GM23338 (cell line): ENCODE data around the gene MID1. TPM values are rescaled to one million over a fixed set of nuclear protein-coding genes. Genes with fewer than 3 reads are reported as not detected.

Source experiments
- ATAC-seq: fragments of 200-7000 bp; cut with Tn5 transposase; 3 replicates; pipeline ENCODE4 v1.9.1; 2020
- DNase-seq: peaks from one replicate; pipeline ENCODE4 v3.0.0-alpha.2; 2015; ENCODE audit warnings: low spot score
- H2AFZ ChIP-seq: fragments of 200-600 bp; sonication (generic); 2 replicates; pipeline ENCODE4 v1.8.0; 2016; ENCODE audit warnings: antibody characterized with exemption, mild to moderate bottlenecking, moderate library complexity
- H3F3A ChIP-seq: fragments of 200-600 bp; sonication (generic); replicated peaks from 2 replicates; pipeline ENCODE4 v1.8.0; 2017; ENCODE audit warnings: antibody characterized with exemption, mixed run types, low read depth
- H3K27ac ChIP-seq: fragments of 200-600 bp; sonication (generic); 2 replicates; pipeline ENCODE4 v1.6.1; 2016; ENCODE audit warnings: low read depth
- H3K27me3 ChIP-seq: fragments of 200-600 bp; sonication (generic); 2 replicates; pipeline ENCODE4 v1.8.0; 2016; ENCODE audit warnings: mild to moderate bottlenecking, mixed run types, moderate library complexity; ENCODE audit not compliant: insufficient read depth
- H3K36me3 ChIP-seq: fragments of 200-600 bp; sonication (generic); 2 replicates; pipeline ENCODE4 v1.8.0; 2016; ENCODE audit warnings: mild to moderate bottlenecking; ENCODE audit not compliant: insufficient read depth
- H3K4me1 ChIP-seq: fragments of 200-600 bp; sonication (generic); 2 replicates; pipeline ENCODE4 v1.8.0; 2016; ENCODE audit warnings: mild to moderate bottlenecking, moderate library complexity; ENCODE audit not compliant: insufficient read depth
- H3K4me2 ChIP-seq: fragments of 200-600 bp; sonication (generic); 2 replicates; pipeline ENCODE4 v1.7.1; 2017; ENCODE audit warnings: mixed run types
- H3K4me3 ChIP-seq: fragments of 200-600 bp; sonication (generic); 2 replicates; pipeline ENCODE4 v1.6.1; 2016; ENCODE audit warnings: mixed run types
- H3K79me2 ChIP-seq: fragments of 200-600 bp; sonication (generic); replicated peaks from 2 replicates; pipeline ENCODE4 v1.8.0; 2017; ENCODE audit warnings: mild to moderate bottlenecking; ENCODE audit not compliant: insufficient read depth
- H3K9me2 ChIP-seq: fragments of 200-600 bp; sonication (generic); 2 replicates; pipeline ENCODE4 v1.8.0; 2017; ENCODE audit not compliant: insufficient read depth
- H4K20me1 ChIP-seq: fragments of 200-600 bp; sonication (generic); replicated peaks from 2 replicates; pipeline ENCODE4 v1.8.0; 2017; ENCODE audit warnings: mild to moderate bottlenecking; ENCODE audit not compliant: insufficient read depth
- H3K27ac Mint-ChIP-seq: 2 replicates; pipeline ENCODE4 v1.8.0; 2020; ENCODE audit warnings: inconsistent platforms, mild to moderate bottlenecking, moderate library complexity, mixed read lengths
- H3K27me3 Mint-ChIP-seq: 3 replicates; pipeline ENCODE4 v1.8.0; 2022; ENCODE audit warnings: low read depth, mild to moderate bottlenecking, moderate library complexity, mixed read lengths, inconsistent platforms; ENCODE audit not compliant: insufficient read depth, poor library complexity
- H3K36me3 Mint-ChIP-seq: 3 replicates; pipeline ENCODE4 v1.8.0; 2021; ENCODE audit warnings: low read depth, mild to moderate bottlenecking, inconsistent platforms, moderate library complexity, mixed read lengths
- H3K4me1 Mint-ChIP-seq: 3 replicates; pipeline ENCODE4 v1.8.0; 2020; ENCODE audit warnings: mild to moderate bottlenecking, inconsistent platforms, mixed read lengths
- H3K4me3 Mint-ChIP-seq: 3 replicates; pipeline ENCODE4 v1.8.0; 2021; ENCODE audit warnings: moderate library complexity, mild to moderate bottlenecking, inconsistent platforms, mixed read lengths
- H3K9me3 Mint-ChIP-seq: 3 replicates; pipeline ENCODE4 v1.8.0; 2020; ENCODE audit warnings: moderate library complexity, mild to moderate bottlenecking, inconsistent platforms, mixed read lengths
- CREB1 ChIP-seq: fragments of 250-450 bp; sonication (Bioruptor Pico); IDR thresholded peaks from 2 replicates; pipeline ENCODE4 v1.5.0; 2020; ENCODE audit warnings: low read depth, mild to moderate bottlenecking, moderate library complexity
- EZH2 ChIP-seq: fragments of 200-600 bp; sonication (generic); IDR thresholded peaks from one replicate; pipeline ENCODE4 v1.8.0; 2017; ENCODE audit warnings: antibody characterized with exemption, mild to moderate bottlenecking, low read depth; ENCODE audit not compliant: unreplicated experiment
- NANOG ChIP-seq: IDR thresholded peaks from 2 replicates; pipeline ENCODE4 v1.6.1; 2016; ENCODE audit warnings: antibody characterized with exemption, borderline replicate concordance
- ZNF331 ChIP-seq: fragments of 250-450 bp; sonication (Bioruptor Pico); IDR thresholded peaks from 2 replicates; pipeline ENCODE4 v1.5.0; 2020; ENCODE audit warnings: low read depth, mild to moderate bottlenecking, moderate library complexity
- polyA plus RNA-seq: library from polyadenylated mRNA; unstranded; fragments of >200 nt; fragmentation: Nextera tagmentation; extraction: Ambion mirVana; gene quantifications from 2 replicates; pipeline ENCODE4 v1.2.1, GENCODE V29; 2016
- total RNA-seq: library from RNA; depleted of rRNA; stranded (reverse); fragments of >200 nt; shearing (Covaris generic); gene quantifications from 2 replicates; pipeline ENCODE4 v1.2.3, GENCODE V29; 2014
- TF ChIP-seq, protein P1 (sequence below): IDR thresholded peaks from one replicate; pipeline ENCODE4 v1.6.1; 2018; ENCODE audit warnings: antibody characterized with exemption; ENCODE audit not compliant: unreplicated experiment
- TF ChIP-seq, protein P2 (sequence below): fragments of 250-450 bp; sonication (Bioruptor Pico); IDR thresholded peaks from 2 replicates; pipeline ENCODE4 v1.5.0; 2020; ENCODE audit warnings: mild to moderate bottlenecking, moderate library complexity
- TF ChIP-seq, protein P3 (sequence below), 2 experiments: fragments of 200-600 bp in 1 of 2; sonication (generic) in 1 of 2; conservative IDR thresholded peaks; 2 replicates each; pipeline versions ENCODE4 v1.5.1 to v1.6.1; 2016 to 2017; ENCODE audit warnings: antibody characterized with exemption in 2 of 2, low read depth in 2 of 2, mild to moderate bottlenecking in 2 of 2, moderate library complexity in 1 of 2

The MID1 gene
- total and polyA plus RNA-seq, 2 experiments from 2014 or later = 27.2 to 39.3 TPM

DNA sequence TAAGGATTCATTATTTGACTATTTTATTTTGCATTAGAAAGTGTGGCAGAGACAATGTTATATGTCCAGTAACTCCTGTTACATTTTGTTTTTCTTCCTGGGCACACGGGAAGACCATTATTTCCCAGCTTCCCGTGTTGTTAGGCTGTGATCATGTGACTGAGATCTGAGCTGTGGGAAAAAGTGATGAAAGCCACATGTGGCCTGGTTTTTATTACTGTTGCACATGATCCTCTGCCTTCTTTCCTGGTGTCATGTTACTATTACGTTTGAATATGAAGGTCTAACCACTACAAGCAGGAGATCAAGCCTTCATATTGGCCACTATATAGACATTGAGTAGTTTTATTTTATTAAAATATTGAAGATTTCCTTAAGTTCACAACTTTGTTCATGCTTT lies 28.2 kb upstream of the MID1 start:
- no peaks in the 10 kb centered on the region for H3F3A ChIP-seq
- Mint-ChIP-seq H3K4me1 (peaks cover 10% of the 10 kb centered on the region; the same call in 2 of the 3 replicates), H3K36me3 (no peaks in the 10 kb centered on the region), H3K27ac (no peak overlapping the region), H3K27me3 (no peaks in the 10 kb centered on the region), H3K9me3 (no peaks in the 10 kb centered on the region), H3K4me3 (no peak overlapping the region)
- H3K4me3 ChIP-seq = no peak overlapping the region
- H3K27ac ChIP-seq = no peak overlapping the region
- H3K4me1 ChIP-seq = no peaks in the 10 kb centered on the region
- H3K9me2 ChIP-seq = no peaks in the 10 kb centered on the region
- no peaks in the 10 kb centered on the region for H3K36me3 ChIP-seq
- no peaks in the 10 kb centered on the region for H4K20me1 ChIP-seq
- no peak overlapping the region for H3K4me2 ChIP-seq
- H2AFZ ChIP-seq = no peak overlapping the region
- H3K27me3 ChIP-seq = no peaks in the 10 kb centered on the region
- H3K79me2 ChIP-seq = no peaks in the 10 kb centered on the region
- ATAC-seq (no peak), DNase-seq (no peak)
- TF ChIP-seq EZH2 (no peak), ZNF331 (no peak), CREB1 (CRISPR knock-in tag) (no peak), NANOG (no peak)
- TF ChIP-seq, protein P1, sequence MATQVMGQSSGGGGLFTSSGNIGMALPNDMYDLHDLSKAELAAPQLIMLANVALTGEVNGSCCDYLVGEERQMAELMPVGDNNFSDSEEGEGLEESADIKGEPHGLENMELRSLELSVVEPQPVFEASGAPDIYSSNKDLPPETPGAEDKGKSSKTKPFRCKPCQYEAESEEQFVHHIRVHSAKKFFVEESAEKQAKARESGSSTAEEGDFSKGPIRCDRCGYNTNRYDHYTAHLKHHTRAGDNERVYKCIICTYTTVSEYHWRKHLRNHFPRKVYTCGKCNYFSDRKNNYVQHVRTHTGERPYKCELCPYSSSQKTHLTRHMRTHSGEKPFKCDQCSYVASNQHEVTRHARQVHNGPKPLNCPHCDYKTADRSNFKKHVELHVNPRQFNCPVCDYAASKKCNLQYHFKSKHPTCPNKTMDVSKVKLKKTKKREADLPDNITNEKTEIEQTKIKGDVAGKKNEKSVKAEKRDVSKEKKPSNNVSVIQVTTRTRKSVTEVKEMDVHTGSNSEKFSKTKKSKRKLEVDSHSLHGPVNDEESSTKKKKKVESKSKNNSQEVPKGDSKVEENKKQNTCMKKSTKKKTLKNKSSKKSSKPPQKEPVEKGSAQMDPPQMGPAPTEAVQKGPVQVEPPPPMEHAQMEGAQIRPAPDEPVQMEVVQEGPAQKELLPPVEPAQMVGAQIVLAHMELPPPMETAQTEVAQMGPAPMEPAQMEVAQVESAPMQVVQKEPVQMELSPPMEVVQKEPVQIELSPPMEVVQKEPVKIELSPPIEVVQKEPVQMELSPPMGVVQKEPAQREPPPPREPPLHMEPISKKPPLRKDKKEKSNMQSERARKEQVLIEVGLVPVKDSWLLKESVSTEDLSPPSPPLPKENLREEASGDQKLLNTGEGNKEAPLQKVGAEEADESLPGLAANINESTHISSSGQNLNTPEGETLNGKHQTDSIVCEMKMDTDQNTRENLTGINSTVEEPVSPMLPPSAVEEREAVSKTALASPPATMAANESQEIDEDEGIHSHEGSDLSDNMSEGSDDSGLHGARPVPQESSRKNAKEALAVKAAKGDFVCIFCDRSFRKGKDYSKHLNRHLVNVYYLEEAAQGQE = no peak
- TF ChIP-seq, protein P2, sequence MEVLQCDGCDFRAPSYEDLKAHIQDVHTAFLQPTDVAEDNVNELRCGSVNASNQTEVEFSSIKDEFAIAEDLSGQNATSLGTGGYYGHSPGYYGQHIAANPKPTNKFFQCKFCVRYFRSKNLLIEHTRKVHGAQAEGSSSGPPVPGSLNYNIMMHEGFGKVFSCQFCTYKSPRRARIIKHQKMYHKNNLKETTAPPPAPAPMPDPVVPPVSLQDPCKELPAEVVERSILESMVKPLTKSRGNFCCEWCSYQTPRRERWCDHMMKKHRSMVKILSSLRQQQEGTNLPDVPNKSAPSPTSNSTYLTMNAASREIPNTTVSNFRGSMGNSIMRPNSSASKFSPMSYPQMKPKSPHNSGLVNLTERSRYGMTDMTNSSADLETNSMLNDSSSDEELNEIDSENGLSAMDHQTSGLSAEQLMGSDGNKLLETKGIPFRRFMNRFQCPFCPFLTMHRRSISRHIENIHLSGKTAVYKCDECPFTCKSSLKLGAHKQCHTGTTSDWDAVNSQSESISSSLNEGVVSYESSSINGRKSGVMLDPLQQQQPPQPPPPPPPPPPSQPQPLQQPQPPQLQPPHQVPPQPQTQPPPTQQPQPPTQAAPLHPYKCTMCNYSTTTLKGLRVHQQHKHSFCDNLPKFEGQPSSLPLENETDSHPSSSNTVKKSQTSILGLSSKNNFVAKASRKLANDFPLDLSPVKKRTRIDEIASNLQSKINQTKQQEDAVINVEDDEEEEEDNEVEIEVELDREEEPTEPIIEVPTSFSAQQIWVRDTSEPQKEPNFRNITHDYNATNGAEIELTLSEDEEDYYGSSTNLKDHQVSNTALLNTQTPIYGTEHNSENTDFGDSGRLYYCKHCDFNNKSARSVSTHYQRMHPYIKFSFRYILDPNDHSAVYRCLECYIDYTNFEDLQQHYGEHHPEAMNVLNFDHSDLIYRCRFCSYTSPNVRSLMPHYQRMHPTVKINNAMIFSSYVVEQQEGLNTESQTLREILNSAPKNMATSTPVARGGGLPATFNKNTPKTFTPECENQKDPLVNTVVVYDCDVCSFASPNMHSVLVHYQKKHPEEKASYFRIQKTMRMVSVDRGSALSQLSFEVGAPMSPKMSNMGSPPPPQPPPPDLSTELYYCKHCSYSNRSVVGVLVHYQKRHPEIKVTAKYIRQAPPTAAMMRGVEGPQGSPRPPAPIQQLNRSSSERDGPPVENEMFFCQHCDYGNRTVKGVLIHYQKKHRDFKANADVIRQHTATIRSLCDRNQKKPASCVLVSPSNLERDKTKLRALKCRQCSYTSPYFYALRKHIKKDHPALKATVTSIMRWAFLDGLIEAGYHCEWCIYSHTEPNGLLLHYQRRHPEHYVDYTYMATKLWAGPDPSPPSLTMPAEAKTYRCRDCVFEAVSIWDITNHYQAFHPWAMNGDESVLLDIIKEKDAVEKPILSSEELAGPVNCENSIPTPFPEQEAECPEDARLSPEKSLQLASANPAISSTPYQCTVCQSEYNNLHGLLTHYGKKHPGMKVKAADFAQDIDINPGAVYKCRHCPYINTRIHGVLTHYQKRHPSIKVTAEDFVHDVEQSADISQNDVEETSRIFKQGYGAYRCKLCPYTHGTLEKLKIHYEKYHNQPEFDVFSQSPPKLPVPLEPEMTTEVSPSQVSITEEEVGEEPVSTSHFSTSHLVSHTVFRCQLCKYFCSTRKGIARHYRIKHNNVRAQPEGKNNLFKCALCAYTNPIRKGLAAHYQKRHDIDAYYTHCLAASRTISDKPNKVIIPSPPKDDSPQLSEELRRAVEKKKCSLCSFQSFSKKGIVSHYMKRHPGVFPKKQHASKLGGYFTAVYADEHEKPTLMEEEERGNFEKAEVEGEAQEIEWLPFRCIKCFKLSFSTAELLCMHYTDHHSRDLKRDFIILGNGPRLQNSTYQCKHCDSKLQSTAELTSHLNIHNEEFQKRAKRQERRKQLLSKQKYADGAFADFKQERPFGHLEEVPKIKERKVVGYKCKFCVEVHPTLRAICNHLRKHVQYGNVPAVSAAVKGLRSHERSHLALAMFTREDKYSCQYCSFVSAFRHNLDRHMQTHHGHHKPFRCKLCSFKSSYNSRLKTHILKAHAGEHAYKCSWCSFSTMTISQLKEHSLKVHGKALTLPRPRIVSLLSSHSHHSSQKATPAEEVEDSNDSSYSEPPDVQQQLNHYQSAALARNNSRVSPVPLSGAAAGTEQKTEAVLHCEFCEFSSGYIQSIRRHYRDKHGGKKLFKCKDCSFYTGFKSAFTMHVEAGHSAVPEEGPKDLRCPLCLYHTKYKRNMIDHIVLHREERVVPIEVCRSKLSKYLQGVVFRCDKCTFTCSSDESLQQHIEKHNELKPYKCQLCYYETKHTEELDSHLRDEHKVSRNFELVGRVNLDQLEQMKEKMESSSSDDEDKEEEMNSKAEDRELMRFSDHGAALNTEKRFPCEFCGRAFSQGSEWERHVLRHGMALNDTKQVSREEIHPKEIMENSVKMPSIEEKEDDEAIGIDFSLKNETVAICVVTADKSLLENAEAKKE (CRISPR knock-in tag) = no peak
- TF ChIP-seq, protein P3, sequence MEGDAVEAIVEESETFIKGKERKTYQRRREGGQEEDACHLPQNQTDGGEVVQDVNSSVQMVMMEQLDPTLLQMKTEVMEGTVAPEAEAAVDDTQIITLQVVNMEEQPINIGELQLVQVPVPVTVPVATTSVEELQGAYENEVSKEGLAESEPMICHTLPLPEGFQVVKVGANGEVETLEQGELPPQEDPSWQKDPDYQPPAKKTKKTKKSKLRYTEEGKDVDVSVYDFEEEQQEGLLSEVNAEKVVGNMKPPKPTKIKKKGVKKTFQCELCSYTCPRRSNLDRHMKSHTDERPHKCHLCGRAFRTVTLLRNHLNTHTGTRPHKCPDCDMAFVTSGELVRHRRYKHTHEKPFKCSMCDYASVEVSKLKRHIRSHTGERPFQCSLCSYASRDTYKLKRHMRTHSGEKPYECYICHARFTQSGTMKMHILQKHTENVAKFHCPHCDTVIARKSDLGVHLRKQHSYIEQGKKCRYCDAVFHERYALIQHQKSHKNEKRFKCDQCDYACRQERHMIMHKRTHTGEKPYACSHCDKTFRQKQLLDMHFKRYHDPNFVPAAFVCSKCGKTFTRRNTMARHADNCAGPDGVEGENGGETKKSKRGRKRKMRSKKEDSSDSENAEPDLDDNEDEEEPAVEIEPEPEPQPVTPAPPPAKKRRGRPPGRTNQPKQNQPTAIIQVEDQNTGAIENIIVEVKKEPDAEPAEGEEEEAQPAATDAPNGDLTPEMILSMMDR (conservative IDR thresholded peaks at IDR 0.05; ENCODE audit: low read depth in 2 of 2) = no peak
